RWPE1 (cell line): Measurements from ENCODE around the gene TXNRD2.

ENCODE experiments used
- CTCF ChIA-PET: fragments of 350-600 bp; sonication (Branson Sonifier 250); formaldehyde crosslinking; extraction: SDS; loops from one replicate; lab custom pipeline; 2021; lab: Yijun Ruan, JAX
- POLR2A ChIA-PET: fragments of 400-600 bp; formaldehyde crosslinking; extraction: SDS; loops from one replicate; lab custom pipeline; 2020; ENCODE audit warnings: antibody characterized with exemption; ENCODE audit not compliant: low non-redundant PET; lab: Yijun Ruan, JAX
- DNase-seq: peaks from one replicate; pipeline ENCODE4 v3.0.0; 2012; ENCODE audit warnings: low spot score
- H3K27ac ChIP-seq: fragments of 450-650 bp; 2 replicates; pipeline ENCODE4 v1.5.1; 2017
- CTCF ChIP-seq: fragments of 450-650 bp; conservative IDR thresholded peaks from 2 replicates; pipeline ENCODE4 v1.5.1; 2017; ENCODE audit warnings: low read depth, mild to moderate bottlenecking

TXNRD2 gene

GRCh38 chr22:19866665-19867009 is 75.0 kb downstream of the TXNRD2 start:
- ChIA-PET CTCF (no interaction called here), POLR2A (no interaction called here)
- DNase-seq = no peak
- no peak for TF ChIP-seq CTCF
- no peak overlapping the region for H3K27ac ChIP-seq

- TF ChIP-seq CTCF = no peak
- DNase-seq = no peak
- H3K27ac ChIP-seq = no peak overlapping the region
- ChIA-PET CTCF (no interaction called here), POLR2A (no interaction called here)
Observed at GRCh38 chr22:19865141-19865829, 76.3 kb downstream of the TXNRD2 start.

- no peak for TF ChIP-seq CTCF
- DNase-seq = no peak
- ChIA-PET CTCF (no interaction called here), POLR2A (no interaction called here)
- no peak overlapping the region for H3K27ac ChIP-seq
Observed at GRCh38 chr22:19864538-19865106, 77.0 kb downstream of the TXNRD2 start.

- DNase-seq = no peak
- ChIA-PET POLR2A (no interaction called here), CTCF (no interaction called here)
- TF ChIP-seq CTCF = no peak
- no peak overlapping the region for H3K27ac ChIP-seq
Observed at GRCh38 chr22:19863571-19863970, 78.0 kb downstream of the TXNRD2 start.

GRCh38 chr22:19862619-19863246 is 78.9 kb downstream of the TXNRD2 start:
- no peak for DNase-seq
- ChIA-PET POLR2A (no interaction called here), CTCF (interaction anchor here (0.7 kb wide), 1 partner anchor 9 kb away, joined by 3 read pairs; no protein-coding TSS in a partner anchor)
- no peak for TF ChIP-seq CTCF
- no peak overlapping the region for H3K27ac ChIP-seq

- no peak for DNase-seq
- TF ChIP-seq CTCF = no peak
- H3K27ac ChIP-seq = no peak overlapping the region
- ChIA-PET POLR2A (no interaction called here), CTCF (no interaction called here)
Observed at GRCh38 chr22:19859861-19860510, 81.6 kb downstream of the TXNRD2 start.
